Measurements from ENCODE around the gene TMEM170B. TPM values are rescaled to one million over a fixed set of nuclear protein-coding genes. Genes with fewer than 3 reads are reported as not detected.

The TMEM170B gene
- polyA plus RNA-seq, 1 donor (not counting 4 experiments of a cell fraction or from before 2014, with no cell fraction given), result 0.08 TPM

GRCh38 chr6:11493974-11494373 is 43.6 kb upstream of the TMEM170B start:
- no peak for DNase-seq (ENCODE audit: low read depth, low spot score)
- no peaks in the 10 kb centered on the region for H3K36me3 ChIP-seq (ENCODE audit: control insufficient read depth in 2 of 2, extremely low read depth in 1 of 2, insufficient read depth in 2 of 2, low read length in 2 of 2)
- no peak for FAIRE-seq
- H4K20me1 ChIP-seq (ENCODE audit: control insufficient read depth, extremely low read depth, insufficient read depth, low read length), result no peaks in the 10 kb centered on the region
- no peak for TF ChIP-seq CTCF (optimal IDR thresholded peaks at IDR 0.05 in 1 of 3, IDR thresholded peaks at IDR 0.05 in 1 of 3, conservative IDR thresholded peaks at IDR 0.05 in 1 of 3; ENCODE audit: extremely low read depth in 1 of 3, insufficient read depth in 2 of 3, low read length in 3 of 3)
- TF ChIP-seq EZH2 (IDR thresholded peaks at IDR 0.05; ENCODE audit: low read length), result no peak
- H3K9me1 ChIP-seq (ENCODE audit: control insufficient read depth, extremely low read depth, insufficient read depth, low read length), result no peaks in the 10 kb centered on the region
- H3K9me3 ChIP-seq (ENCODE audit: control insufficient read depth, low read depth, low read length), result no peaks in the 10 kb centered on the region
- dilution Hi-C loops (cut with MboI; ENCODE audit: extremely low pct_ligation_motif_present, low sequenced_read_pairs), result no loop called here
- no peak overlapping the region for H3K4me2 ChIP-seq (ENCODE audit: control insufficient read depth, extremely low read depth, insufficient read depth, low read depth, low read length)
- no peak overlapping the region for H2AFZ ChIP-seq (ENCODE audit: control insufficient read depth, low read length)
- no peaks in the 10 kb centered on the region for H3K79me2 ChIP-seq (ENCODE audit: control insufficient read depth, insufficient read depth, low read length)
- H3K9ac ChIP-seq (ENCODE audit: control insufficient read depth, extremely low read depth, insufficient read depth, low read length), result no peak overlapping the region
- H3K4me1 ChIP-seq (ENCODE audit: control insufficient read depth, extremely low read depth, insufficient read depth, low read length), result no peaks in the 10 kb centered on the region
- H3K4me3 ChIP-seq (ENCODE audit: control insufficient read depth in 2 of 3, extremely low read depth in 1 of 3, insufficient read depth in 2 of 3, low read depth in 1 of 3, low read length in 3 of 3), result no peak overlapping the region
- H3K27me3 ChIP-seq (ENCODE audit: control insufficient read depth, extremely low read depth, insufficient read depth, low read length), result no peaks in the 10 kb centered on the region
- H3K27ac ChIP-seq (ENCODE audit: control insufficient read depth, insufficient read depth, low read length), result no peak overlapping the region

GRCh38 chr6:11494786-11495564 is 42.6 kb upstream of the TMEM170B start:
- H3K4me1 ChIP-seq (ENCODE audit: control insufficient read depth, extremely low read depth, insufficient read depth, low read length), result no peaks in the 10 kb centered on the region
- DNase-seq (ENCODE audit: low read depth, low spot score) (no peak), FAIRE-seq (no peak)
- TF ChIP-seq CTCF (optimal IDR thresholded peaks at IDR 0.05 in 1 of 3, IDR thresholded peaks at IDR 0.05 in 1 of 3, conservative IDR thresholded peaks at IDR 0.05 in 1 of 3; ENCODE audit: extremely low read depth in 1 of 3, insufficient read depth in 2 of 3, low read length in 3 of 3) (no peak), EZH2 (IDR thresholded peaks at IDR 0.05; ENCODE audit: low read length) (no peak)
- no peaks in the 10 kb centered on the region for H3K36me3 ChIP-seq (ENCODE audit: control insufficient read depth in 2 of 2, extremely low read depth in 1 of 2, insufficient read depth in 2 of 2, low read length in 2 of 2)
- H4K20me1 ChIP-seq (ENCODE audit: control insufficient read depth, extremely low read depth, insufficient read depth, low read length), result no peaks in the 10 kb centered on the region
- no peak overlapping the region for H3K27ac ChIP-seq (ENCODE audit: control insufficient read depth, insufficient read depth, low read length)
- no peak overlapping the region for H2AFZ ChIP-seq (ENCODE audit: control insufficient read depth, low read length)
- H3K9ac ChIP-seq (ENCODE audit: control insufficient read depth, extremely low read depth, insufficient read depth, low read length), result no peak overlapping the region
- no peak overlapping the region for H3K4me3 ChIP-seq (ENCODE audit: control insufficient read depth in 2 of 3, extremely low read depth in 1 of 3, insufficient read depth in 2 of 3, low read depth in 1 of 3, low read length in 3 of 3)
- H3K27me3 ChIP-seq (ENCODE audit: control insufficient read depth, extremely low read depth, insufficient read depth, low read length), result no peaks in the 10 kb centered on the region
- no peaks in the 10 kb centered on the region for H3K79me2 ChIP-seq (ENCODE audit: control insufficient read depth, insufficient read depth, low read length)
- dilution Hi-C loops (cut with MboI; ENCODE audit: extremely low pct_ligation_motif_present, low sequenced_read_pairs), result no loop called here
- H3K9me3 ChIP-seq (ENCODE audit: control insufficient read depth, low read depth, low read length), result no peaks in the 10 kb centered on the region
- no peaks in the 10 kb centered on the region for H3K9me1 ChIP-seq (ENCODE audit: control insufficient read depth, extremely low read depth, insufficient read depth, low read length)
- H3K4me2 ChIP-seq (ENCODE audit: control insufficient read depth, extremely low read depth, insufficient read depth, low read depth, low read length), result no peak overlapping the region
